B cell (primary cell): ENCODE measurements around the gene CYP27A1. TPM values are rescaled to one million over a fixed set of nuclear protein-coding genes. Genes with fewer than 3 reads are reported as not detected.

Experiments used
- ATAC-seq: fragments of 200-7000 bp; cut with Tn5 transposase; one replicate; pipeline ENCODE4 v1.10.0; 2021; ENCODE audit warnings: low read depth, mild to moderate bottlenecking, moderate number of reproducible peaks, moderate library complexity
- CTCF ChIA-PET: fragments of 350-600 bp; sonication (Branson Sonifier 250); formaldehyde crosslinking; loops from one replicate; lab custom pipeline; 2021; ENCODE audit warnings: antibody characterized with exemption, inconsistent platforms; lab: Charles Lee
- POLR2A ChIA-PET: fragments of 350-600 bp; sonication (Branson Sonifier 250); formaldehyde crosslinking; loops from one replicate; lab custom pipeline; 2021; ENCODE audit warnings: antibody characterized with exemption; lab: Charles Lee
- DNase-seq: peaks from one replicate; pipeline ENCODE4 v3.0.0; 2013
- H2AFZ ChIP-seq: 2 replicates; pipeline ENCODE4 v1.6.1; 2012; ENCODE audit warnings: mild to moderate bottlenecking, low read depth, low read length; ENCODE audit not compliant: insufficient read depth, poor library complexity, severe bottlenecking
- H3K27ac ChIP-seq, 2 donors: 1 replicate in 1 of 2; 2 replicates in 1 of 2; pipeline ENCODE4 v1.5.1; 2012 to 2013; ENCODE audit warnings: low read length in 2 of 2, mild to moderate bottlenecking in 2 of 2, moderate library complexity in 1 of 2
- H3K27me3 ChIP-seq, 4 experiments: fragments of 200-600 bp in 1 of 4; sonication (generic) in 1 of 4; replicated peaks in 1 of 4; 1 replicate in 2 of 4; 2 replicates in 2 of 4; pipeline versions ENCODE4 v1.6.1 to v1.7.0; 2013 to 2016; ENCODE audit warnings: low read length in 3 of 4, mild to moderate bottlenecking in 2 of 4, mixed read lengths in 1 of 4, moderate library complexity in 1 of 4; ENCODE audit not compliant: insufficient read depth in 4 of 4, control insufficient read depth in 3 of 4; ENCODE audit errors: control extremely low read depth in 1 of 4
- H3K36me3 ChIP-seq, 2 experiments: replicated peaks in 1 of 2; 1 replicate in 1 of 2; 2 replicates in 1 of 2; pipeline versions ENCODE4 v1.6.1 to v1.7.1; 2013; ENCODE audit warnings: low read length in 1 of 2; ENCODE audit not compliant: insufficient read depth in 2 of 2, control insufficient read depth in 1 of 2; ENCODE audit errors: control extremely low read depth in 1 of 2, extremely low read depth in 1 of 2
- H3K4me1 ChIP-seq, 2 donors: fragments of 200-600 bp in 1 of 2; sonication (generic) in 1 of 2; 1 replicate in 1 of 2; 2 replicates in 1 of 2; pipeline versions ENCODE4 v1.5.1 to v1.6.1; 2013 to 2017; ENCODE audit warnings: low read length in 2 of 2; ENCODE audit not compliant: control insufficient read depth in 2 of 2, insufficient read depth in 2 of 2
- H3K4me2 ChIP-seq: replicated peaks from 2 replicates; pipeline ENCODE3; 2012; ENCODE audit warnings: mild to moderate bottlenecking, low read depth, low read length; ENCODE audit not compliant: poor library complexity, severe bottlenecking
- H3K4me3 ChIP-seq, 5 experiments: fragments of 200-600 bp in 1 of 5; sonication (generic) in 1 of 5; 1 replicate in 3 of 5; 2 replicates in 2 of 5; pipeline versions ENCODE4 v1.5.1 to v1.7.0; 2011 to 2016; ENCODE audit warnings: low read length in 4 of 5, mild to moderate bottlenecking in 4 of 5, low read depth in 2 of 5, control low read depth in 1 of 5, moderate library complexity in 1 of 5; ENCODE audit not compliant: insufficient read depth in 1 of 5; ENCODE audit errors: control extremely low read depth in 1 of 5, extremely low read depth in 1 of 5
- H3K79me2 ChIP-seq: fragments of 200-600 bp; sonication (generic); one replicate; pipeline ENCODE4 v1.6.0; 2016; ENCODE audit warnings: low read length; ENCODE audit not compliant: control insufficient read depth, insufficient read depth
- H3K9ac ChIP-seq: fragments of 200-600 bp; sonication (generic); 2 replicates; pipeline ENCODE4 v1.6.1; 2017; ENCODE audit warnings: mild to moderate bottlenecking, low read length, moderate library complexity
- H3K9me3 ChIP-seq, 3 donors: one replicate each; pipeline versions ENCODE4 v1.6.1 to v1.7.1; 2013; ENCODE audit warnings: low read length in 2 of 3; ENCODE audit not compliant: control insufficient read depth in 2 of 3, insufficient read depth in 1 of 3; ENCODE audit errors: control extremely low read depth in 1 of 3
- H4K20me1 ChIP-seq: 2 replicates; pipeline ENCODE4 v1.6.0; 2012; ENCODE audit warnings: mild to moderate bottlenecking, low read length; ENCODE audit not compliant: insufficient read depth, control insufficient read depth, poor library complexity, severe bottlenecking
- H3K27ac Mint-ChIP-seq: one replicate; pipeline ENCODE4 v1.8.0; 2021; ENCODE audit warnings: mixed read lengths
- H3K27me3 Mint-ChIP-seq: one replicate; pipeline ENCODE4 v1.8.0; 2021; ENCODE audit warnings: mixed read lengths
- H3K4me1 Mint-ChIP-seq: one replicate; pipeline ENCODE4 v1.8.0; 2021; ENCODE audit warnings: mixed read lengths
- H3K4me3 Mint-ChIP-seq: one replicate; pipeline ENCODE4 v1.8.0; 2021; ENCODE audit warnings: mixed read lengths
- H3K9me3 Mint-ChIP-seq: one replicate; pipeline ENCODE4 v1.8.0; 2022; ENCODE audit warnings: mixed read lengths; ENCODE audit not compliant: insufficient read depth
- CTCF ChIP-seq: fragments of 200-600 bp; IDR thresholded peaks from one replicate; pipeline ENCODE4 v1.8.0; 2022; ENCODE audit warnings: antibody characterized with exemption, mild to moderate bottlenecking
- EZH2 ChIP-seq: IDR thresholded peaks from 2 replicates; pipeline ENCODE4 v1.6.1; 2012; ENCODE audit warnings: borderline replicate concordance, low read depth, mild to moderate bottlenecking, moderate library complexity, low read length; ENCODE audit not compliant: insufficient read depth, poor library complexity, severe bottlenecking
- WGBS: methylation state at CpG from one replicate; pipeline ENCODE4 v1.1.5; 2013; ENCODE audit warnings: missing lambda C conversion rate; ENCODE audit not compliant: insufficient coverage; 5-methylcytosine and 5-hydroxymethylcytosine counted together
- intact Hi-C: fragments of 100-400 bp; cut with micrococcal nuclease; formaldehyde crosslinking; loops from one replicate; pipeline ENCODE4 v1.10.0; 2022
- polyA plus RNA-seq: library from polyadenylated mRNA; depleted of rRNA; stranded (reverse); fragments of >200 nt; gene quantifications from 2 replicates; pipeline ENCODE4 v1.2.3, GENCODE V29; 2012
- total RNA-seq, 2 donors: library from RNA; stranded (reverse); fragments of 120-200 nt in 1 of 2; gene quantifications; 1 replicate in 1 of 2; 2 replicates in 1 of 2; pipeline versions ENCODE4 v1.2.3 to v1.2.4, GENCODE V29; 2013 to 2022

The CYP27A1 gene
- total and polyA plus RNA-seq, 2 donors (not counting 1 experiment from before 2014, with no cell fraction given), result 0.39 to 1.1 TPM

GRCh38 chr2:218859556-218859987, 77.6 kb downstream of the CYP27A1 start, which contains the start of gene WNT6:
Gene WNT6 (plus strand): TSS chr2:218859805. CDS start chr2:218860038, 233 bp downstream.
- DNase-seq, result no peak
- peaks cover 78% of the 10 kb centered on the region for H3K27me3 Mint-ChIP-seq
- Histone ChIP-seq H4K20me1 (no peaks in the 10 kb centered on the region), H3K9me3 (peaks cover 0 to 17% (median 0%) of the 10 kb centered on the region in 3 donors), H3K27ac (no peak within 1 kb of the TSS), H3K4me1 (peaks cover 23 to 36% of the 10 kb centered on the region in 2 donors), H3K4me2 (peak within 1 kb of the TSS; percentile 81), H3K79me2 (no peaks in the 10 kb centered on the region), H2AFZ (peak within 1 kb of the TSS; percentile 26), H3K36me3 (no peaks in the 10 kb centered on the region), H3K9ac (peak within 1 kb of the TSS; percentile 42), H3K4me3 (peak within 1 kb of the TSS in 3 of 5 experiments; percentile 11 to 49 (median 30)), H3K27me3 (peaks cover 0 to 92% (median 52%) of the 10 kb centered on the region in 4 experiments)
- TF ChIP-seq EZH2, result no peak
- TF ChIP-seq CTCF, result no peak
- ChIA-PET CTCF (interaction anchor here (1.7 to 10.3 kb wide), 3 partner anchors 17 to 39 kb away, joined by 6 to 129 read pairs (median 26); partner anchors contain the start of gene WNT10A), POLR2A (interaction anchor here (1.3 kb wide), 1 partner anchor 11 kb away, joined by 3 read pairs; no protein-coding TSS in a partner anchor)
- H3K4me1 Mint-ChIP-seq, result peaks cover 21% of the 10 kb centered on the region
- H3K27ac Mint-ChIP-seq, result no peak within 1 kb of the TSS
- intact Hi-C loops, result no loop called here
- peak within 1 kb of the TSS; percentile 78 for H3K4me3 Mint-ChIP-seq
- H3K9me3 Mint-ChIP-seq, result no peaks in the 10 kb centered on the region
- ATAC-seq, result peak; percentile 40
- 3% methylated on average over 56 of the region's 64 CpGs for WGBS
